IPS-15b (cell line): Measurements from ENCODE around the gene TANC1.

Experiments
- H3K27me3 ChIP-seq: one replicate; pipeline ENCODE4 v1.6.1; 2013; ENCODE audit warnings: low read length; ENCODE audit not compliant: control insufficient read depth, insufficient read depth
- H3K36me3 ChIP-seq: one replicate; pipeline ENCODE4 v1.6.1; 2013; ENCODE audit warnings: low read length; ENCODE audit not compliant: control insufficient read depth, insufficient read depth
- H3K4me1 ChIP-seq: one replicate; pipeline ENCODE4 v1.6.1; 2013; ENCODE audit warnings: mild to moderate bottlenecking, low read length; ENCODE audit not compliant: control insufficient read depth, insufficient read depth
- H3K4me3 ChIP-seq: one replicate; pipeline ENCODE4 v1.5.1; 2013; ENCODE audit warnings: low read depth, low read length
- H3K9ac ChIP-seq: one replicate; pipeline ENCODE4 v1.6.1; 2013; ENCODE audit warnings: low read depth, mild to moderate bottlenecking, low read length
- H3K9me3 ChIP-seq: one replicate; pipeline ENCODE4 v1.6.1; 2013; ENCODE audit warnings: mild to moderate bottlenecking, low read length; ENCODE audit not compliant: control insufficient read depth, insufficient read depth

The TANC1 gene

DNA sequence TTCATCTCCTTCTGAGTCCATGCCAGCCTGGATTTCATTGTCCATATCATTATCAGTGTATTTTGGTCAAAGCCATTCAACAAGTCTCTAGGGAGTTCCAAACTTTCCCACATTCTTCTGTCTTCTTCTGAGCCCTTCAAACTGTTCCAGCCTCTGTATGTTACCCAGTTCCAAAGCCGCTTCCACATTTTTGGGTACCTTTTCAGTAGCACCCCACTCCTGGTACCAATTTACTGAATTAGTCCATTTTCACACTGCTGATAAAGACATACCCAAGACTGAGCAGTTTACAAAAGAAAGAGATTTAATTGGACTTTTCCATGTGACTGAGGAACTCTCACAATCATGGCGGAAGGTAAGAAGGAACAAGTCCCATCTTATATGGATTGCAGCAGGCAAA, 47.4 kb downstream of the TANC1 start:
- H3K9me3 ChIP-seq = peaks cover 15% of the 10 kb centered on the region

GRCh38 chr2:159017837-159018236, 49.4 kb downstream of the TANC1 start:
- Histone ChIP-seq H3K4me3 (no peak overlapping the region), H3K4me1 (no peaks in the 10 kb centered on the region), H3K9ac (no peak overlapping the region), H3K9me3 (peaks cover 15% of the 10 kb centered on the region), H3K36me3 (no peaks in the 10 kb centered on the region), H3K27me3 (no peaks in the 10 kb centered on the region)

More for the DNA sequence above, 47.4 kb downstream of the TANC1 start:
- H3K4me1 ChIP-seq = no peaks in the 10 kb centered on the region
- no peaks in the 10 kb centered on the region for H3K36me3 ChIP-seq
- H3K9ac ChIP-seq = no peak overlapping the region
- no peak overlapping the region for H3K4me3 ChIP-seq
- H3K27me3 ChIP-seq = no peaks in the 10 kb centered on the region

DNA sequence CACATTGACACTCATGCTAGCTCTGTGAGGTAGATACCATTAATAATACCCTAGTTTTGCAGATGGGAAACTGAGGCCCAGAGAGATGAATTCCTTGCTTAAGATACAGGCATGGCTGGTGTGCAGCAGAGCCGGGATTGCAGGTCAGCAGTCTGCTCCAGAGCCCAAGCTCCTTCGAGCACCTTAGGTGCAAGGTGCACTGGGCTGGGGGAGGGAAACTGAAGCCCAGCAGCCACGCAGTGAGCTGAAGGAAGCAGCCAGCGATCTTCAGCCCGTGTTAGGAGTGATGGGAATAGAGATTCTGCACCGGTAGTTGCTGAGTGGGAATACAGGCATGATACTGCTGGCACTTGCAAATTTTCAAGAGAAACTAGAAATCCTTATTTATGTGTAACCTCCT, 50.6 kb downstream of the TANC1 start:
- no peak overlapping the region for H3K4me3 ChIP-seq
- H3K4me1 ChIP-seq = no peaks in the 10 kb centered on the region
- H3K9me3 ChIP-seq = peaks cover 15% of the 10 kb centered on the region
- H3K9ac ChIP-seq = no peak overlapping the region
- H3K36me3 ChIP-seq = no peaks in the 10 kb centered on the region
- H3K27me3 ChIP-seq = no peaks in the 10 kb centered on the region

DNA sequence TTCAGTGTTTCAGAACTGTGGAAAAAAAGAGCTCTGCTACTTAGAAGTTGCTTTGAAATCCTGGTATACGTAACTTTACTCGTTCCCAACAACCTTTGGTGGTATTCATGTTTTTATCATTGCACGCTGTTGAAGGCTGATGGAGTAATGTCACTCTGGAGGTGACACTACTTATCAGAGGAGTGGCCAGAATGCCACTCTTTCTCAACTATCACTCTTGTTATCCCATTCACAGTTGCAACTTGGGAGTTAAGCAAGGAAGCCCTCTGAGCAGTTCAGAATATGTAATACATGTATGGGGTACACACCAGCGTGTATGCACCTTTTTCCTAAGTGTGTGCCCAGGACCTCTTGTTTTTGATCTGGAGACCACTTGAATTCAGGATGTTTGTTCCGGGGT, 53.6 kb downstream of the TANC1 start:
- Histone ChIP-seq H3K9ac (no peak overlapping the region), H3K27me3 (no peaks in the 10 kb centered on the region), H3K4me3 (no peak overlapping the region), H3K9me3 (no peaks in the 10 kb centered on the region), H3K36me3 (no peaks in the 10 kb centered on the region), H3K4me1 (no peaks in the 10 kb centered on the region)

DNA sequence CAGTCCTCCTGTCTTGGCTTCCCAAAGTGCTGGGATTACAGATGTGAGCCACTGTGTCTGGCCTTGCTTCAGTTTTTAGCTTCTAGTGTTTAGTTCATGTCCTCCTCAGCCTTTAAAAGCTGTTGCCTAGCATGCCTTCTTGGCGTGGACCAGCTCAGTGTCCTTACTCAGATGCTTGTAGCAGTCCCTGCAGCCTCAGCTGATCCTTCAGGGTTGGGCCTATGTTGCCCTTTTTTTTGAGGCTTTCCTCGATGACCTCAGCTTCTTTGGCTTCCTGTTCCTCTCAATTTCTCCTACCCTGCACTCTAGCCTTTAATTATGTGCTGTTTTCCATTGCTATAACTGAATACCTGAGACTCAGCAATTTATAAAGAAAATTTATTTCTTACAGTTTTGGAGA, 57.7 kb downstream of the TANC1 start:
- H3K4me3 ChIP-seq = no peak overlapping the region
- no peaks in the 10 kb centered on the region for H3K9me3 ChIP-seq
- no peaks in the 10 kb centered on the region for H3K27me3 ChIP-seq
- peaks cover 6% of the 10 kb centered on the region for H3K4me1 ChIP-seq
- no peak overlapping the region for H3K9ac ChIP-seq
- no peaks in the 10 kb centered on the region for H3K36me3 ChIP-seq

- Histone ChIP-seq H3K4me1 (peaks cover 15% of the 10 kb centered on the region), H3K27me3 (no peaks in the 10 kb centered on the region)
Measured at GRCh38 chr2:159028776-159029175, 60.3 kb downstream of the TANC1 start.

DNA sequence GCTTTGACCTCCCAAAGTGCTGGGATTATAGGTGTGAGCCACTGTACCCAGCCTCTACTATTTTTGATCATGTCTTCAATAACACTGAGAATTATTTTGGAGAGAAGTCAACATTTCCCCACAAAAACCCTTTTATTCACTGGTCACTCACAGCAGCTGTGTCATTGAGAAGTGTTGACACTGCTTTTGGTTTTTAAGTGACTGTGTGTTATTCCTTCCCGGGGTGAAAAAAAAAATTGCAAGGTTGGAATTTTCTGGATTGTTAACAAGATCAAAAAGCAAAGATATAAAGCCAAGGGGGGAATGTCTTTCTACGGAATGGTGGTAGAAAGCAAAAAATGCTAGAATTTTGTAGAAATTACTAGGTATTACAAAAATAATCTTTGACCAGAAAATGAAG, 61.5 kb downstream of the TANC1 start:
- no peak overlapping the region for H3K9ac ChIP-seq

More at GRCh38 chr2:159028776-159029175, 60.3 kb downstream of the TANC1 start:
- H3K9ac ChIP-seq = no peak overlapping the region
- no peak overlapping the region for H3K4me3 ChIP-seq
- no peaks in the 10 kb centered on the region for H3K9me3 ChIP-seq
- H3K36me3 ChIP-seq = no peaks in the 10 kb centered on the region

DNA sequence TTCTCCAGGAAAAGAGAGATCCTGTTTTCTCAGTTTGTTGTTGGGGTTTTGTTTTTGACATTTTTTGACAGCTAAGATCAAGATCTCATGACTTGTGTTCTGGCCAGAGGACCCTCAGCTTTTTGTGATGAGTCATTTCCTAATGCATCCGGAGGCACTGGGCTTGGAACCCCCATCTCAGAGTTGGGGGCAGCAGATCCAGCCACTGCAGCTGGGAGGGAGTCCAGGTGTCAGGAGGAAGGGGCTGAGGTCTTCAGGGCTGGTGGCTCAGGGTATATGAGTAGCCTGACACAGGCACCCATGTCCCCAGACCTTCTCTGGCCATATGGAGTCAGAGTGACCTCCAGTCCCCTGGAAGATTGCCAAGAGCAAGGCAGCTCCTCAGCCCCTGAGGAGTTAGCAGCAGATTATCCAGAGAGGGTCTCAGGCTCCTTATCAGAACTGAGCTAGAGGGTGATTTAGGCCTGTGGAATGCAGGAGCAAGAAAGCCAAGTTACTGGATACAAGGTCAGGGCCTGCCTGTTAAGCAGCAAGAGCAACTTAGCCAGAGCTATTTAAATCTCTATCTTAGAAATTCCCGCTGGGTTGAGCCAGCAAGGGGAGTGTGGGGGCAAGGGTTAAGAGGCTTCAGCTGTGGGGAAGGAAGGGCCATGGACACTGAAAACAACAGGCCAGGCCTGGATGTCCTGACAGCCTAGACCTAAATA, 62.4 kb downstream of the TANC1 start:
- H3K9me3 ChIP-seq = no peaks in the 10 kb centered on the region
- no peak overlapping the region for H3K9ac ChIP-seq
- no peaks in the 10 kb centered on the region for H3K36me3 ChIP-seq
- no peak overlapping the region for H3K4me3 ChIP-seq
- H3K27me3 ChIP-seq = no peaks in the 10 kb centered on the region
- peaks cover 18% of the 10 kb centered on the region for H3K4me1 ChIP-seq

More for the DNA sequence above, 61.5 kb downstream of the TANC1 start:
- Histone ChIP-seq H3K4me1 (peaks cover 15% of the 10 kb centered on the region), H3K36me3 (no peaks in the 10 kb centered on the region), H3K4me3 (no peak overlapping the region), H3K27me3 (no peaks in the 10 kb centered on the region), H3K9me3 (no peaks in the 10 kb centered on the region)

DNA sequence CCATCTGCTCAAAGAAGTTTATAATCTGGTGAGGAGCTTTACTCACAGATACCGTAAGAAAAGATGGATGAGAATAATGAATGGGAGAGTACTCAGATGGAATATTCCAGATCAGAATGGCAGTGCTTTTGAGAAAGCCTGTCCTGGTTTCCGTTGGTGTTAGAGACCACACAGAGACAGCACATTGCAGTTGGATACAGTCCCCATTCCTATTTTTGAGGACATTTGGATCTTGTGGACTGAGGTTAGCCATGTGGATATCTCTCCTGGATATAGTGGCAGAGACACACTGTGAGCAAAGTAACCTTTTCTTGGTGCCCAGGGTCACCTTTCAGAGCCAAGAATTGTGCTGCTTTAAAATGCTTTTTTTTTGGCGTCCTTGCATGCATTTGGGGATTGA, 63.7 kb downstream of the TANC1 start:
- Histone ChIP-seq H3K4me3 (no peak overlapping the region), H3K27me3 (no peaks in the 10 kb centered on the region), H3K36me3 (no peaks in the 10 kb centered on the region), H3K4me1 (peaks cover 19% of the 10 kb centered on the region), H3K9me3 (no peaks in the 10 kb centered on the region), H3K9ac (no peak overlapping the region)

- no peaks in the 10 kb centered on the region for H3K9me3 ChIP-seq
- H3K4me1 ChIP-seq = peaks cover 19% of the 10 kb centered on the region
- H3K27me3 ChIP-seq = no peaks in the 10 kb centered on the region
- no peak overlapping the region for H3K4me3 ChIP-seq
- H3K36me3 ChIP-seq = no peaks in the 10 kb centered on the region
- H3K9ac ChIP-seq = no peak overlapping the region
Measured at GRCh38 chr2:159032580-159032979, 64.1 kb downstream of the TANC1 start.

- no peaks in the 10 kb centered on the region for H3K27me3 ChIP-seq
- H3K4me1 ChIP-seq = peaks cover 19% of the 10 kb centered on the region
Measured at GRCh38 chr2:159034713-159035112, 66.3 kb downstream of the TANC1 start.

DNA sequence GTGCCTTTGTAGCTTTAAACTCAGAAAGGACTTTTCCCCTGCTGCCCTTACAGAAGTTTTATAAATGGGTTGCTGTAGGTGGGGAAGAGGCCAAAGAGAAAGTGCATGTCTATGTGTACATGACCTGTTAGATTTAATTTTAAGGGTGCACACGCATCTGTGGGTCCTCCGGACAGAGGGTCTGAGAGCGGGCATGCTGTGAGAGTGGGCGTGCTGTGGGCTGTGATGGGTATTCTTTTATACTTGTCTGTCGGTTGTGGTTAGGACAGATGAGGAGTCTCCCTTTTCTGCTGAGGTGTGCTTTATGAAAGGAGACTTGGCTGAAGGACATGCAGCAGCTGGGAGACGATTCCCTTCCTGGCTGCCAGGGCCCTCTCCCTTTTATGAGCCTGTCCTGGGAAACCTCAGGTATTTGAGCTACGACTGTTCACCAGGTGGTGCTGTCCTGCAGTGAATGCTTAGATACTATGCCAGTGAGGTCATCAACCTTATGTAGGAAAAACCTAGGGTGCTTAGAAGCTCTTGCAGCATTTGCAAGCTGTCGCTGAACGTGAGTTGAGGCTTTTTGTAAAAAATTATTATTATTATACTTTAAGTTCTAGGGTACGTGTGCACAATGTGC, 67.5 kb downstream of the TANC1 start:
- H3K9me3 ChIP-seq = no peaks in the 10 kb centered on the region
- H3K27me3 ChIP-seq = no peaks in the 10 kb centered on the region
- H3K9ac ChIP-seq = no peak overlapping the region
- H3K36me3 ChIP-seq = no peaks in the 10 kb centered on the region
- no peak overlapping the region for H3K4me3 ChIP-seq
- peaks cover 14% of the 10 kb centered on the region for H3K4me1 ChIP-seq

More at GRCh38 chr2:159034713-159035112, 66.3 kb downstream of the TANC1 start:
- Histone ChIP-seq H3K9me3 (no peaks in the 10 kb centered on the region), H3K4me3 (no peak overlapping the region), H3K9ac (no peak overlapping the region), H3K36me3 (no peaks in the 10 kb centered on the region)
